Tibial nerve (tissue), 3 donors: ENCODE results near the gene BRI3BP.

ENCODE experiments used
- POLR2A ChIP-seq, 2 donors: fragments of 450-650 bp; IDR thresholded peaks; one replicate each; pipeline ENCODE4 v1.6.1; 2017; ENCODE audit warnings: antibody characterized with exemption in 2 of 2, mild to moderate bottlenecking in 2 of 2, moderate library complexity in 2 of 2
- TF ChIP-seq, protein P1 (sequence below), 5 experiments: fragments of 200-600 bp in 3 of 5; fragments of 450-650 bp in 2 of 5; sonication (generic) in 3 of 5; IDR thresholded peaks; one replicate each; pipeline ENCODE4 v1.5.1; 2016 to 2019; ENCODE audit warnings: antibody characterized with exemption in 5 of 5, mild to moderate bottlenecking in 3 of 5, moderate library complexity in 2 of 5

DNA sequence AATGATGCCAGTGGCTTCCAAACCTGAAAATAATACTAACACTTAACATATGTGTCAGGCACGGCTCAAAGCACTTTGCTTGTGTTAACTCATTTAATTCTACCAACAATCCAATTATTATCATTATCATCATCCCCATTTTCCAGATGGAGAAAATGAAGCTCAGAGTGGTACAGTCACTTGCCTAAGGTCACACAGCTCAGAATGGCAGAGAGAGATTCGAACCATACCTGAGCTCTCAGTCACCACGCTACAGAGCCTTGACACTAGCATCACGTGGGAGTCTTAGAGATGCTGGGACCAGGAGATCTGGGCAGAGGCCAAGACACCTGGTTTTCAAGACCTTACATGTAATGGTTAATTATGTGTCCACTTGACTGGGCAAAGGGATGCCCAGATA lies 38.7 kb upstream of the BRI3BP start:
- TF ChIP-seq, protein P1, sequence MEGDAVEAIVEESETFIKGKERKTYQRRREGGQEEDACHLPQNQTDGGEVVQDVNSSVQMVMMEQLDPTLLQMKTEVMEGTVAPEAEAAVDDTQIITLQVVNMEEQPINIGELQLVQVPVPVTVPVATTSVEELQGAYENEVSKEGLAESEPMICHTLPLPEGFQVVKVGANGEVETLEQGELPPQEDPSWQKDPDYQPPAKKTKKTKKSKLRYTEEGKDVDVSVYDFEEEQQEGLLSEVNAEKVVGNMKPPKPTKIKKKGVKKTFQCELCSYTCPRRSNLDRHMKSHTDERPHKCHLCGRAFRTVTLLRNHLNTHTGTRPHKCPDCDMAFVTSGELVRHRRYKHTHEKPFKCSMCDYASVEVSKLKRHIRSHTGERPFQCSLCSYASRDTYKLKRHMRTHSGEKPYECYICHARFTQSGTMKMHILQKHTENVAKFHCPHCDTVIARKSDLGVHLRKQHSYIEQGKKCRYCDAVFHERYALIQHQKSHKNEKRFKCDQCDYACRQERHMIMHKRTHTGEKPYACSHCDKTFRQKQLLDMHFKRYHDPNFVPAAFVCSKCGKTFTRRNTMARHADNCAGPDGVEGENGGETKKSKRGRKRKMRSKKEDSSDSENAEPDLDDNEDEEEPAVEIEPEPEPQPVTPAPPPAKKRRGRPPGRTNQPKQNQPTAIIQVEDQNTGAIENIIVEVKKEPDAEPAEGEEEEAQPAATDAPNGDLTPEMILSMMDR (IDR thresholded peaks at IDR 0.05), result no peak
- TF ChIP-seq POLR2A (IDR thresholded peaks at IDR 0.05), result no peak
